AG04450 (cell line): ENCODE data around the gene CDC73. TPM values are rescaled to one million over a fixed set of nuclear protein-coding genes. Genes with fewer than 3 reads are reported as not detected.

Experiments used
- CTCF ChIA-PET: fragments of 300-600, 350-600 bp; formaldehyde crosslinking; extraction: SDS; loops from one replicate; lab custom pipeline; 2022; ENCODE audit warnings: antibody characterized with exemption, inconsistent platforms; lab: Charles Lee
- POLR2A ChIA-PET: fragments of 350-600 bp; formaldehyde crosslinking; extraction: SDS; loops from one replicate; lab custom pipeline; 2021; ENCODE audit warnings: antibody characterized with exemption, inconsistent platforms; lab: Yijun Ruan, JAX
- DNase-seq: peaks from one replicate; pipeline ENCODE4 v3.0.0-alpha.2; 2011; ENCODE audit warnings: low read depth, low spot score
- H3K27ac ChIP-seq: one replicate; pipeline ENCODE4 v1.5.1; 2012; ENCODE audit warnings: low read depth, low read length, control low read depth
- H3K27me3 ChIP-seq: one replicate; pipeline ENCODE4 v1.6.0; 2012; ENCODE audit warnings: low read length; ENCODE audit not compliant: control insufficient read depth, insufficient read depth
- H3K4me3 ChIP-seq: 2 replicates; pipeline ENCODE4 v1.5.1; 2011; ENCODE audit warnings: mild to moderate bottlenecking, low read depth, low read length, control low read depth
- H3K9me3 ChIP-seq: 2 replicates; pipeline ENCODE4 v1.5.1; 2012; ENCODE audit warnings: low read length; ENCODE audit not compliant: control insufficient read depth, insufficient read depth
- polyA plus RNA-seq: library from polyadenylated mRNA; depleted of rRNA; stranded (reverse); fragments of >200 nt; gene quantifications from 2 replicates; pipeline ENCODE4 v1.2.3, GENCODE V29; 2011
- TF ChIP-seq, protein P1 (sequence below): IDR thresholded peaks from 2 replicates; pipeline ENCODE4 v1.5.1; 2011; ENCODE audit warnings: low read depth, low read length, control low read depth, inconsistent platforms

Gene CDC73
- polyA plus RNA-seq, 1 experiment, result 56.4 TPM

DNA sequence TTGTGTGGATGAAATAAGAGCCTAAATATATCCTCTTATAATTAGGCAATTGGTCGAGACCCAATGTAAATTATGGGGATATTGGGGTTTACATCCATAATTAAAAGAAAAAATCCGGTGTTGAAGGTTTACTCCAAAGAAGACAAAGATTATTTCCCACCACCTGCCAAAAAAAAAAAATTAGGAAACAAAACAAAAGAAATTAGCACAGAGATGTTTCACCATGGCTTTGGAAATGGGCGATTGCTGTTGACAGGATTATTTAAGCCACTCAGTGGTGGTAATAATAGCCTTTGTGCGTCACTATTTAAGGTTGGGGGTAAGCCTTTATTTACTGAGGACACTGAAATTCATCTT is 16.0 kb upstream of the CDC73 start:
- POLR2A ChIA-PET, result interaction anchor here (1.0 to 2.7 kb wide), 4 partner anchors 10 to 47 kb away, joined by 3 to 41 read pairs (median 4); partner anchors contain the start of genes CDC73, RO60 and UCHL5
- peak overlapping the region; percentile 87 for H3K27ac ChIP-seq

DNA sequence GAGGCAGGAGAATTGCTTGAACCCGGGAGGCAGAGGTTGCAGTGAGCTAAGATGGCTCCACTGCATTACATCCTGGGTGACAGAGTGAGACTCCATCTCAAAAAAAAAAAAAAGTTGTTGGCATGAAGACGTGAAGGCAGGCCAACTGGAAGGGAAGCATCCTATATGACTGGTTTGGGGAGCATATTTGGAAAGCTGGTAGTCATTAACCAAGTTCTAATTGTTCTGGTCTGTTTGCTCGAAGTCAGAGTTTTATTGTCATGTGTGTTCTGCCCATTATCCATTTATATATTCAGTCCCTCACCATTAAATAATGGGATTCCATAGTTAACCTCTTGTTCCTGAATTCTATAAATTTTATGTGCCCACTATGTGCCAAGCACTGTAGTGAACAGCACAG is 13.4 kb upstream of the CDC73 start:
- TF ChIP-seq, protein P1, sequence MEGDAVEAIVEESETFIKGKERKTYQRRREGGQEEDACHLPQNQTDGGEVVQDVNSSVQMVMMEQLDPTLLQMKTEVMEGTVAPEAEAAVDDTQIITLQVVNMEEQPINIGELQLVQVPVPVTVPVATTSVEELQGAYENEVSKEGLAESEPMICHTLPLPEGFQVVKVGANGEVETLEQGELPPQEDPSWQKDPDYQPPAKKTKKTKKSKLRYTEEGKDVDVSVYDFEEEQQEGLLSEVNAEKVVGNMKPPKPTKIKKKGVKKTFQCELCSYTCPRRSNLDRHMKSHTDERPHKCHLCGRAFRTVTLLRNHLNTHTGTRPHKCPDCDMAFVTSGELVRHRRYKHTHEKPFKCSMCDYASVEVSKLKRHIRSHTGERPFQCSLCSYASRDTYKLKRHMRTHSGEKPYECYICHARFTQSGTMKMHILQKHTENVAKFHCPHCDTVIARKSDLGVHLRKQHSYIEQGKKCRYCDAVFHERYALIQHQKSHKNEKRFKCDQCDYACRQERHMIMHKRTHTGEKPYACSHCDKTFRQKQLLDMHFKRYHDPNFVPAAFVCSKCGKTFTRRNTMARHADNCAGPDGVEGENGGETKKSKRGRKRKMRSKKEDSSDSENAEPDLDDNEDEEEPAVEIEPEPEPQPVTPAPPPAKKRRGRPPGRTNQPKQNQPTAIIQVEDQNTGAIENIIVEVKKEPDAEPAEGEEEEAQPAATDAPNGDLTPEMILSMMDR, result no peak
- CTCF ChIA-PET, result interaction anchor here (5.1 kb wide), 1 partner anchor 13 kb away, joined by 46 read pairs; the partner anchor contains the start of gene CDC73
- POLR2A ChIA-PET, result no interaction called here
- Histone ChIP-seq H3K27me3 (no peaks in the 10 kb centered on the region), H3K9me3 (no peaks in the 10 kb centered on the region; the same call in 1 of the 2 replicates), H3K27ac (no peak overlapping the region), H3K4me3 (no peak overlapping the region)
- DNase-seq, result no peak

More for the DNA sequence above, 16.0 kb upstream of the CDC73 start:
- no peak for DNase-seq
- TF ChIP-seq, protein P1, result no peak
- peak overlapping the region; percentile 64 for H3K4me3 ChIP-seq
- H3K27me3 ChIP-seq, result no peaks in the 10 kb centered on the region
- H3K9me3 ChIP-seq, result no peaks in the 10 kb centered on the region; the same call in 1 of the 2 replicates
- CTCF ChIA-PET, result interaction anchor here (1.0 to 5.1 kb wide), 2 partner anchors 8 to 16 kb away, joined by 3 to 46 read pairs; partner anchors contain the start of gene CDC73

DNA sequence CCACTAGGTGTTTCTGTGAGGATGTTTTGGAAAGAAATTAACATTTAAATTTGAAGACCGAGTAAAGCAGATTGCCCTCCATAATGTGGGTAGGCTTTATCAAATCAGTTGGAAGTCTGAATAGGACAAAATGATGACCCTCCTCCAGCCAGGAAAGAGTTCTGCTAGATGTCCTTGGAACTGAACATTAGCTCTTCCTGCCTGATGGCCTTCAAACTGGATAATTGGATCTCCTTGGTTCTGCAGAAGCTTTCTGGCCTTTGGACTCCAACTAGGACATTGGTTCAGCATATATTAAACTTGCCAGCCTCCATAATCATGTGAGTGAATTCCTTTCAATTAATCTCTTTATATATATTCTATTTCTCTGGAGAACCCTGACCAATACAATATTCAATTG is 12.2 kb upstream of the CDC73 start:
- Histone ChIP-seq H3K27me3 (no peaks in the 10 kb centered on the region), H3K27ac (no peak overlapping the region), H3K4me3 (no peak overlapping the region), H3K9me3 (no peaks in the 10 kb centered on the region; the same call in 1 of the 2 replicates)
- ChIA-PET POLR2A (no interaction called here), CTCF (interaction anchor here (0.6 to 1.8 kb wide), 3 partner anchors 12 to 1950 kb away, joined by 3 to 10 read pairs (median 5); partner anchors contain the start of gene CDC73)
- TF ChIP-seq, protein P1, result no peak
- DNase-seq, result no peak

DNA sequence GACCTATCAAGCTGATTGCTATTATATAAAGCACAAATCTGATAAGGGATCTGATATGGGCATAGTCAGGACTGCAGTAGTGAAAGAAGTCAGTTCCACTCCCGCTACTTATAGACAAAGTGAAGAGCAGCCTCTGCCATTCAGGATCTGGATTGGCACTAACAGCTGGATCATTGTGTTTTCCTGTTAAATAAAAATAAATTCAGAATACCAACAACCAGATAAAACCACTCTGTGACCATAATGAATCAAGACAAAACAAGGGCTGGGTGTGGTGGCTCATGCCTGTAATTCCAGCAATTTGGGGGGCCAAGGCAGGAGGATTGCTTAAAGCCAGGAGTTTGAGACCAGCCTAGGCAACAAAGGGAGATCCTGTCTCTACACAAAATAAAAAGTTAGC is 11.6 kb upstream of the CDC73 start:
- TF ChIP-seq, protein P1, result no peak
- no peaks in the 10 kb centered on the region; the same call in 1 of the 2 replicates for H3K9me3 ChIP-seq
- no peak overlapping the region for H3K4me3 ChIP-seq
- H3K27ac ChIP-seq, result no peak overlapping the region
- ChIA-PET CTCF (interaction anchor here (0.7 to 1.8 kb wide), 2 partner anchors 11 to 13 kb away, joined by 3 to 10 read pairs; partner anchors contain the start of gene CDC73), POLR2A (interaction anchor here (0.6 kb wide), 1 partner anchor 31 kb away, joined by 4 read pairs; no protein-coding TSS in a partner anchor)
- H3K27me3 ChIP-seq, result no peaks in the 10 kb centered on the region
- DNase-seq, result no peak

DNA sequence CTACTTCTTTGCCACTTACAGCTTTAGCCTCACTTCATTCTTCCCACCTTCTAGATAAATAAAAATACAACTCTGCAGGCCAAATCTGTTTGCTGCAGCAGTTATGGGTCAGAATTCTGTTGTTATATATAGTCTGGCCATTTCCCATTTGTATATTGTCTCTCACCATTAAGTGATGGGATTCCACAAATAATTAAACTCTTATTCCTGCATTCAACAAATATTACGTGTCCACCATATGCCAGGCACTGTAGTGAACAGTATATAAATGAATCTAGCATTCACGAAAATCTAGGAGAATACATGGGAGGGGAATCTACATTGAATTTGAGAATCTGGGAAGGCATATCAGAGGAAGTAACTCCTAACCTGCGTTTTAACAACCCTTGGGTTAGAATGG is 11.0 kb upstream of the CDC73 start:
- CTCF ChIA-PET, result no interaction called here

More for the DNA sequence above, 11.0 kb upstream of the CDC73 start:
- Histone ChIP-seq H3K9me3 (no peaks in the 10 kb centered on the region; the same call in 1 of the 2 replicates), H3K27ac (no peak overlapping the region), H3K27me3 (no peaks in the 10 kb centered on the region), H3K4me3 (no peak overlapping the region)
- TF ChIP-seq, protein P1, result no peak
- POLR2A ChIA-PET, result interaction anchor here (0.6 to 1.7 kb wide), 2 partner anchors 11 to 31 kb away, joined by 4 to 8 read pairs; partner anchors contain the start of gene CDC73
- DNase-seq, result no peak
